Iris pigment epithelial cell (primary cell): ENCODE results near the gene CPEB3.
"Not testable (repeated sequence)": the region's sequence is repeated elsewhere in the genome, so short reads cannot be mapped to it uniquely, and the experiment has no call there.

Experiments
- DNase-seq: peaks from one replicate; pipeline ENCODE4 v3.0.0-alpha.2; 2011; ENCODE audit warnings: low read depth

The CPEB3 gene

GRCh38 chr10:92142512-92142911 lies 148.4 kb downstream of the CPEB3 start:
- no peak for DNase-seq

GRCh38 chr10:92141147-92141546 lies 149.7 kb downstream of the CPEB3 start:
- DNase-seq, result not testable (repeated sequence)

- DNase-seq, result not testable (repeated sequence)
Observed at GRCh38 chr10:92134049-92134448, 156.8 kb downstream of the CPEB3 start.

GRCh38 chr10:92131275-92131820 lies 159.5 kb downstream of the CPEB3 start:
- DNase-seq, result peak; percentile 36

- DNase-seq, result no peak
Observed at GRCh38 chr10:92130622-92131274, 160.1 kb downstream of the CPEB3 start.

GRCh38 chr10:92126100-92126650 lies 164.7 kb downstream of the CPEB3 start:
- peak; percentile 61 for DNase-seq

GRCh38 chr10:92125144-92125543 lies 165.7 kb downstream of the CPEB3 start:
- DNase-seq, result no peak

GRCh38 chr10:92124616-92125143 lies 166.2 kb downstream of the CPEB3 start:
- DNase-seq, result peak; percentile 95

GRCh38 chr10:92124020-92124419 lies 166.9 kb downstream of the CPEB3 start:
- peak; percentile 50 for DNase-seq

- DNase-seq, result peak; percentile 55
Observed at GRCh38 chr10:92122941-92123450, 167.9 kb downstream of the CPEB3 start.

GRCh38 chr10:92121686-92122492 lies 169.0 kb downstream of the CPEB3 start:
- DNase-seq, result no peak

GRCh38 chr10:92119340-92119739 lies 171.5 kb downstream of the CPEB3 start:
- DNase-seq, result no peak

GRCh38 chr10:92114917-92115316 lies 176.0 kb downstream of the CPEB3 start:
- DNase-seq, result not testable (repeated sequence)

- no peak for DNase-seq
Observed at GRCh38 chr10:92113911-92114600, 176.8 kb downstream of the CPEB3 start.

GRCh38 chr10:92112462-92112861 lies 178.4 kb downstream of the CPEB3 start:
- DNase-seq, result no peak

- peak; percentile 55 for DNase-seq
Observed at GRCh38 chr10:92111336-92111939, 179.4 kb downstream of the CPEB3 start.

- DNase-seq, result peak; percentile 81
Observed at GRCh38 chr10:92110039-92110794, 180.7 kb downstream of the CPEB3 start.

- no peak for DNase-seq
Observed at GRCh38 chr10:92108747-92109146, 182.1 kb downstream of the CPEB3 start.

GRCh38 chr10:92108120-92108519 lies 182.8 kb downstream of the CPEB3 start:
- DNase-seq, result no peak

GRCh38 chr10:92103376-92104090 lies 187.3 kb downstream of the CPEB3 start:
- no peak for DNase-seq
